Heart right ventricle (tissue), 16 donors: ENCODE results near the gene BPIFB3. TPM values are rescaled to one million over a fixed set of nuclear protein-coding genes. Genes with fewer than 3 reads are reported as not detected.

Experiments
- ATAC-seq, 8 donors: fragments of 200-7000 bp; cut with Tn5 transposase; one replicate each; pipeline ENCODE4 v1.9.1; 2020; ENCODE audit warnings: mild to moderate bottlenecking in 8 of 8, moderate library complexity in 8 of 8, moderate number of reproducible peaks in 1 of 8
- DNase-seq, 2 donors: peaks; one replicate each; pipeline ENCODE4 v3.0.0-alpha.2; 2020
- H3K27ac ChIP-seq, 10 donors: fragments of 200-600 bp; sonication (generic) in 2 of 10; one replicate each; pipeline versions ENCODE4 v1.5.0 to v1.8.0; 2020 to 2022; ENCODE audit warnings: mild to moderate bottlenecking in 3 of 10
- H3K27me3 ChIP-seq, 7 donors: fragments of 200-600 bp; one replicate each; pipeline ENCODE4 v1.8.0; 2021 to 2022; ENCODE audit warnings: mild to moderate bottlenecking in 2 of 7
- H3K36me3 ChIP-seq, 9 donors: fragments of 200-600 bp; sonication (generic) in 1 of 9; one replicate each; pipeline versions ENCODE4 v1.5.0 to v1.8.0; 2020 to 2022; ENCODE audit warnings: mild to moderate bottlenecking in 2 of 9
- H3K4me1 ChIP-seq, 9 donors: fragments of 200-600 bp; sonication (generic) in 1 of 9; one replicate each; pipeline versions ENCODE4 v1.5.0 to v1.8.0; 2020 to 2022; ENCODE audit warnings: mild to moderate bottlenecking in 4 of 9
- H3K4me3 ChIP-seq, 10 donors: fragments of 200-600 bp; sonication (generic) in 2 of 10; one replicate each; pipeline versions ENCODE4 v1.5.0 to v1.8.0; 2020 to 2022; ENCODE audit warnings: mild to moderate bottlenecking in 7 of 10, moderate library complexity in 2 of 10
- H3K9me3 ChIP-seq, 11 donors: fragments of 200-600 bp in 10 of 11; sonication (generic) in 2 of 11; one replicate each; pipeline versions ENCODE4 v1.5.0 to v1.8.0; 2013 to 2022; ENCODE audit warnings: mild to moderate bottlenecking in 2 of 11, control low read depth in 1 of 11, moderate library complexity in 1 of 11
- CTCF ChIP-seq, 9 donors: fragments of 200-600 bp; sonication (generic) in 2 of 9; IDR thresholded peaks; one replicate each; pipeline versions ENCODE4 v1.5.0 to v1.8.0; 2021 to 2022; ENCODE audit warnings: antibody characterized with exemption in 9 of 9, mild to moderate bottlenecking in 5 of 9, moderate library complexity in 1 of 9
- WGBS, 2 donors: extraction: QIAGEN DNeasy Blood & Tissue Kit; methylation state at CpG; one replicate each; pipeline ENCODE4 v1.1.7; 2013; ENCODE audit warnings: inconsistent platforms in 1 of 2; 5-methylcytosine and 5-hydroxymethylcytosine counted together
- intact Hi-C, 10 donors: fragments of 100-400 bp; cut with DNase I; formaldehyde crosslinking; loops; one replicate each; pipeline versions ENCODE4 v1.11.1 to v1.14.2; 2022
- polyA plus RNA-seq, 2 donors: library from polyadenylated mRNA; stranded (reverse); fragments of 200-250 nt; gene quantifications; one replicate each; pipeline ENCODE4 v1.2.3, GENCODE V29; 2013
- total RNA-seq, 10 donors: library from RNA; stranded (reverse); fragmentation: NEBNext Ultra II Directional in 3 of 10; extraction: Animal tissue kit (Norgen Biotek cat#: 25700) in 3 of 10; gene quantifications; one replicate each; pipeline versions ENCODE4 v1.2.1 to v1.2.4, GENCODE V29; 2021 to 2023
- donor health status: Arrhythmogenic right ventricular cardiomyopathy.
- donor health status: ischemic (EF 13 %, LVEDD 7.1; RV severe dilation, severe dysfunction).
- donor health status: healthy with polysubstance abuse.
- donor health status: DM: no; HTN: yes; CAD: no.
- donor health status: DM: no; HTN: no; CAD: no.
- donor health status: ischemic (EF 25% LVEDD 6.9; RV normal size, moderate dysfunction).
- donor health status: ischemic (EF 25% LVEDD 5.7; RV mildly dilated, moderate dysfunction).
- donor health status: healthy.
- donor health status: DM: yes; HTN: yes; CAD: no.
- donor health status: Ischemic cardiomyopathy.
- donor health status: ischemic (EF 35%, LVEDD 5.7; RV mildly dilated, moderate dysfunction).
- donor health status: nonischemic (EF 11% LVEDD 7.7; RV severe dilation, severe dysfunction).
- donor health status: DM: yes; HTN: yes; CAD: no.
- donor health status: PGD.
- donor health status: ischemic (EF 29% LVEDD 5.4; RV normal size, mild dysfunction).
- donor health status: nonischemic (EF 23%, LVEDD 6.1; RV moderate dilation, normal function).

Gene BPIFB3
- total and polyA plus RNA-seq, 12 donors: not detected

DNA sequence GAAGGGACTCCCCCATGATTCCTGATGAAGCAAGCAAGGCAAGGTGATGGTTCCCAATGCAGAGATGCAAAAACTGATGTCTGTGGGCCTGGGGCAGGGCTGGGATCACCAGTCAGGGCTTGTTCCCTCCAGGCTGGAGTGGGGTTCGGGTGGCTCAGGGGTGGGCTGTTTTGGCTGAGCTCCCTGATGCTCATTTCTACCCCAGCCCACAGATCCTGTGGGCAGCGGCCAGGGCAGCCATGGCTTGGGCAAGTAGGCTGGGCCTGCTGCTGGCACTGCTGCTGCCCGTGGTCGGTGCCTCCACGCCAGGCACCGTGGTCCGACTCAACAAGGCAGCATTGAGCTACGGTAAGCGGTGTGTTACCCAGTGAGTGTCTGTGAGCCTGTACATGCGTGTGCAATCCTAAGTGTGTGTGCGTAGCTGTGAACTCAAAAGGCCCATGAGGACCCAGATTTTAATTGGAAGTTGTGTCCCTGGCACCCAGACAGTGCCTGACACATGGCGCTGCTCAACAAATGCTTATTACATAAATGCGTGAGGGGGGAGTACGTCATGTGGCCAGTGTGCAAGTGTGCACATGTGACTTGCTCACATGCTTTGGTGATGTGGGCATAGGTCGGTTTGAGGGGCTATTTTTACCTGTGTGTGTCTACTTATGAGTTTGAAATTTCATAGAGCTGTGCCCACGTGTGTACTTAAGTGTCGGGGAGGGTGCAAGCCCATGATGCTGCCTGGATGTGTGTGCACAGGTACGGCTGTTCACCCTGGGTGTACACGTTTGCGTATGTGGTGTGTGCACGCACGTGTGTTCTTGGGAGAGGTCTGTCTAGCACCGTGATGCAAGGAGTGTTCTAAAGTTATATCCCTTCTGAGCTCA is 45.1 kb upstream of the BPIFB3 start:
- Histone ChIP-seq H3K27ac (no peak overlapping the region), H3K27me3 (peaks cover 0 to 9% (median 5%) of the 10 kb centered on the region in 7 donors), H3K4me3 (no peak overlapping the region), H3K36me3 (no peaks in the 10 kb centered on the region), H3K9me3 (peaks cover 0 to 15% (median 0%) of the 10 kb centered on the region in 11 donors), H3K4me1 (no peaks in the 10 kb centered on the region)
- intact Hi-C loops: loop anchor here in 1 of 10 donors (10.0 kb wide), 1 partner anchor 104 kb away; no protein-coding TSS in a partner anchor
- TF ChIP-seq CTCF (IDR thresholded peaks at IDR 0.05): no peak
- WGBS, 2 donors: 85 to 86% methylated on average over 23 of the region's 23 CpGs
- ATAC-seq (no peak), DNase-seq (no peak)

GRCh38 chr20:33009214-33010132 is 44.2 kb upstream of the BPIFB3 start:
- ATAC-seq (no peak), DNase-seq (no peak)
- intact Hi-C loops: loop anchor here in 1 of 10 donors (10.0 kb wide), 1 partner anchor 105 kb away; no protein-coding TSS in a partner anchor
- Histone ChIP-seq H3K4me3 (no peak overlapping the region), H3K9me3 (peaks cover 0 to 15% (median 0%) of the 10 kb centered on the region in 11 donors), H3K4me1 (no peaks in the 10 kb centered on the region), H3K27me3 (peaks cover 0 to 16% (median 11%) of the 10 kb centered on the region in 7 donors), H3K36me3 (no peaks in the 10 kb centered on the region), H3K27ac (no peak overlapping the region)
- no peak for TF ChIP-seq CTCF (IDR thresholded peaks at IDR 0.05)
- WGBS, 2 donors: 56 to 62% methylated on average over 19 of the region's 19 CpGs

- intact Hi-C loops: no loop called here
- H3K27ac ChIP-seq: no peak overlapping the region
- H3K4me1 ChIP-seq: no peaks in the 10 kb centered on the region
- DNase-seq: no peak
- H3K4me3 ChIP-seq: no peak overlapping the region
- no peak for TF ChIP-seq CTCF (IDR thresholded peaks at IDR 0.05)
- 77 to 85% methylated on average over 5 of the region's 5 CpGs for WGBS, 2 donors
- ATAC-seq: no peak
- peaks cover 0 to 10% (median 0%) of the 10 kb centered on the region in 11 donors for H3K9me3 ChIP-seq
- H3K36me3 ChIP-seq: no peaks in the 10 kb centered on the region
- peaks cover 0 to 19% (median 16%) of the 10 kb centered on the region in 7 donors for H3K27me3 ChIP-seq
These were observed 43.6 kb upstream of the BPIFB3 start for GRCh38 chr20:33010133-33010504.
